OCI-LY3 (cell line): Measurements from ENCODE around the gene REXO4.

Experiments
- H2AFZ ChIP-seq: fragments of 200-600, 300-600 bp; shearing (Covaris generic); 2 replicates; pipeline ENCODE4 v1.6.0; 2014; ENCODE audit warnings: antibody characterized with exemption, low read depth, low read length
- H3K27ac ChIP-seq: fragments of 200-600, 300-600 bp; sonication (generic); 2 replicates; pipeline ENCODE4 v1.5.1; 2014; ENCODE audit warnings: mild to moderate bottlenecking, low read length, moderate library complexity, mixed read lengths
- H3K27me3 ChIP-seq: fragments of 200-600, 300-600 bp; sonication (generic); 2 replicates; pipeline ENCODE4 v1.6.1; 2014; ENCODE audit warnings: low read depth, low read length, mixed read lengths
- H3K36me3 ChIP-seq: fragments of 200-600, 300-600 bp; sonication (generic); replicated peaks from 2 replicates; pipeline ENCODE3; 2014; ENCODE audit warnings: low read depth, low read length, mixed read lengths
- H3K4me1 ChIP-seq: fragments of 300-600, 200-600 bp; sonication (generic); 2 replicates; pipeline ENCODE4 v1.6.1; 2014; ENCODE audit warnings: low read length, mixed read lengths
- H3K4me2 ChIP-seq: fragments of 200-600, 300-600 bp; sonication (generic); 2 replicates; pipeline ENCODE4 v1.6.1; 2014; ENCODE audit warnings: low read length, mixed read lengths
- H3K4me3 ChIP-seq: fragments of 300-600, 200-600 bp; sonication (generic); 2 replicates; pipeline ENCODE4 v1.5.1; 2014; ENCODE audit warnings: antibody characterized with exemption, mild to moderate bottlenecking, low read length, moderate library complexity
- H3K79me2 ChIP-seq: fragments of 300-600, 200-600 bp; shearing (Covaris generic); 2 replicates; pipeline ENCODE4 v1.6.1; 2014; ENCODE audit warnings: mild to moderate bottlenecking, low read length, mixed read lengths
- H3K9ac ChIP-seq: fragments of 300-600, 200-600 bp; shearing (Covaris generic); 2 replicates; pipeline ENCODE4 v1.6.0; 2014; ENCODE audit warnings: mild to moderate bottlenecking, low read length, moderate library complexity
- H3K9me3 ChIP-seq: fragments of 200-600, 300-600 bp; shearing (Covaris generic); 2 replicates; pipeline ENCODE4 v1.6.1; 2014; ENCODE audit warnings: low read length, mixed read lengths; ENCODE audit not compliant: insufficient read depth
- H4K20me1 ChIP-seq: fragments of 200-600, 300-600 bp; sonication (generic); 2 replicates; pipeline ENCODE4 v1.6.1; 2016; ENCODE audit warnings: low read length, mixed read lengths; ENCODE audit not compliant: insufficient read depth
- EZH2phosphoT487 ChIP-seq: fragments of 200-600 bp; shearing (Covaris generic); IDR thresholded peaks from 2 replicates; pipeline ENCODE4 v1.6.1; 2018; ENCODE audit warnings: antibody characterized with exemption, mixed run types, low read depth
- TF ChIP-seq, protein P1 (sequence below): fragments of 200-600, 300-600 bp; sonication (generic); IDR thresholded peaks from 2 replicates; pipeline ENCODE4 v1.5.1; 2014; ENCODE audit warnings: antibody characterized with exemption, low read length, low read depth

REXO4 gene

DNA sequence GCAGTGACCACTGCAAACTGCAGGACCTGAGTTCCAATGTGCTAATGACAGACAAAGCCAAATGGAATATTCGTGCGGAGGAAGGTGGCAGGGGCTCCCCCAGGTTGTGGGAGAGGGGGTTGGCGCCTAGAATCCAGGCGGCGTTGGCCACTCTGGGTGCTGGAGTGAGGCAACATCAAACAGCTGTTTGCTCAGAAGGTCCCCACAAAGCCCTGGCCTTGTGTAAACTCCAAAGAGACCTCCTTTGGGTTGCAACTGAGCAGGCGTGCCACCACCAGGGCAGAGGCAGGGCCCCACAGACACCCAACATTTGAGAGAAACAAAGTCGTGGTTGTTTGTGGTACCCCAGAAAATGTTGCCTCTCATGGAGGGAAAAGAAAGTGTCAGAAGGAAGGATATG lies 27.1 kb downstream of the REXO4 start:
- no peaks in the 10 kb centered on the region for H3K79me2 ChIP-seq
- no peaks in the 10 kb centered on the region for H3K27me3 ChIP-seq
- H3K4me2 ChIP-seq: no peak overlapping the region
- H2AFZ ChIP-seq: no peak overlapping the region
- TF ChIP-seq EZH2phosphoT487: no peak
- TF ChIP-seq, protein P1, sequence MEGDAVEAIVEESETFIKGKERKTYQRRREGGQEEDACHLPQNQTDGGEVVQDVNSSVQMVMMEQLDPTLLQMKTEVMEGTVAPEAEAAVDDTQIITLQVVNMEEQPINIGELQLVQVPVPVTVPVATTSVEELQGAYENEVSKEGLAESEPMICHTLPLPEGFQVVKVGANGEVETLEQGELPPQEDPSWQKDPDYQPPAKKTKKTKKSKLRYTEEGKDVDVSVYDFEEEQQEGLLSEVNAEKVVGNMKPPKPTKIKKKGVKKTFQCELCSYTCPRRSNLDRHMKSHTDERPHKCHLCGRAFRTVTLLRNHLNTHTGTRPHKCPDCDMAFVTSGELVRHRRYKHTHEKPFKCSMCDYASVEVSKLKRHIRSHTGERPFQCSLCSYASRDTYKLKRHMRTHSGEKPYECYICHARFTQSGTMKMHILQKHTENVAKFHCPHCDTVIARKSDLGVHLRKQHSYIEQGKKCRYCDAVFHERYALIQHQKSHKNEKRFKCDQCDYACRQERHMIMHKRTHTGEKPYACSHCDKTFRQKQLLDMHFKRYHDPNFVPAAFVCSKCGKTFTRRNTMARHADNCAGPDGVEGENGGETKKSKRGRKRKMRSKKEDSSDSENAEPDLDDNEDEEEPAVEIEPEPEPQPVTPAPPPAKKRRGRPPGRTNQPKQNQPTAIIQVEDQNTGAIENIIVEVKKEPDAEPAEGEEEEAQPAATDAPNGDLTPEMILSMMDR: no peak
- H3K36me3 ChIP-seq: no peaks in the 10 kb centered on the region
- H4K20me1 ChIP-seq: no peaks in the 10 kb centered on the region
- no peak overlapping the region for H3K27ac ChIP-seq
- no peak overlapping the region for H3K4me3 ChIP-seq
- no peaks in the 10 kb centered on the region for H3K4me1 ChIP-seq
- H3K9ac ChIP-seq: no peak overlapping the region
- no peaks in the 10 kb centered on the region for H3K9me3 ChIP-seq

DNA sequence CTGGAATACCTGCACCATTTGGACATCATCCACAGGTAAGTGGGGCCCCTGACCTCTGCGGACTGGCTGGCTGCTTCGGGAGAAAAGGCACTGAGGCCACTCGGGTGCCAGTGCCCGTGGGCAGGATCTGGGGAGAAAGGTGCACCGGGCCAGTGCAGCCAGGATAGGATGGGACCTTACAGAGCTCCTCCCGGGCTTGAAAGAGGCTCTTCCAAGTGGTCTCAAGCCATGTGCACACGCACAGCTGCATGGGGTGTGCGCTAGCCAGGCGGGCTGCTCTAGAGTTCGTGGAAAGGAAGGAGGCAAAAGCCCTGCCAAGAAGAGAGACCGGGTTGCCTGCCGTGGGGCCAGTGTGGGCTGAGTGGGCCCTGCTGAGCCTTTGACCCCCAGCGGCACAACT lies 28.2 kb downstream of the REXO4 start:
- no peaks in the 10 kb centered on the region for H3K79me2 ChIP-seq
- no peaks in the 10 kb centered on the region for H3K9me3 ChIP-seq
- no peak overlapping the region for H3K9ac ChIP-seq
- H3K4me2 ChIP-seq: no peak overlapping the region
- H4K20me1 ChIP-seq: no peaks in the 10 kb centered on the region
- no peak overlapping the region for H3K27ac ChIP-seq
- H3K4me1 ChIP-seq: no peaks in the 10 kb centered on the region
- H3K36me3 ChIP-seq: no peaks in the 10 kb centered on the region
- no peak overlapping the region for H2AFZ ChIP-seq
- H3K4me3 ChIP-seq: no peak overlapping the region
- H3K27me3 ChIP-seq: no peaks in the 10 kb centered on the region
- TF ChIP-seq, protein P1: no peak
- no peak for TF ChIP-seq EZH2phosphoT487

DNA sequence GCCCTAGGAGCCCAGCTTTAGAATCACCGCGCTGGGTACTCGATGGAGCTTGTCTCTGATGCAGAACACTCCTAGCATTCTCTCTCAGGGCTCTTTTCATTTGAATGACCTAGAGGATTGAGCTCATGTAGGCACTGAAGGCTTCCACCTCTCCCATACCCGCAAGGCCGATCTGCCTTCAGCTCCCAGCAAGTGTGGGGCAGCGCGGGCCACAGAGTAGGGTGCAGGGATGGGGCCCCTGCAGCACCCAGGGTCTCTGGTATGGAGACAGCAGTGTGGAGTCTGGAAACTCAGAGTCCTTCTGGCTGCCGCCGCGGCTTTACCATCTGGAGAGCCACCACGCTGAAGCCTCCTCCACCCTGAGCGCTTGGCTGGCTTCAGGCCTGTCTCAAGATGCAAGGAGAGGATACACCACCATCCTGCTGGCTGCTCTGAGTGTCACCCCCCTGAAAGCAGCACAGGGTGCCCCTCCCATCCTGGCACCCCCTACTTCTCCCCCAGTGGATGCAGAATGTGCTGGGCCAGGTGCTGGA lies 28.7 kb downstream of the REXO4 start:
- Histone ChIP-seq H3K9ac (no peak overlapping the region), H2AFZ (no peak overlapping the region), H3K27me3 (no peaks in the 10 kb centered on the region), H3K4me2 (no peak overlapping the region), H3K79me2 (no peaks in the 10 kb centered on the region), H3K9me3 (no peaks in the 10 kb centered on the region), H3K27ac (no peak overlapping the region), H4K20me1 (no peaks in the 10 kb centered on the region), H3K36me3 (no peaks in the 10 kb centered on the region), H3K4me1 (no peaks in the 10 kb centered on the region), H3K4me3 (no peak overlapping the region)
- TF ChIP-seq, protein P1: no peak
- TF ChIP-seq EZH2phosphoT487: no peak

GRCh38 chr9:133387680-133388079 lies 30.1 kb downstream of the REXO4 start:
- Histone ChIP-seq H3K27ac (no peak overlapping the region), H3K36me3 (no peaks in the 10 kb centered on the region), H3K27me3 (no peaks in the 10 kb centered on the region), H2AFZ (no peak overlapping the region), H3K9me3 (no peaks in the 10 kb centered on the region; the same call in 1 of the 2 replicates), H3K4me3 (no peak overlapping the region), H4K20me1 (no peaks in the 10 kb centered on the region), H3K9ac (no peak overlapping the region), H3K4me2 (no peak overlapping the region), H3K79me2 (no peaks in the 10 kb centered on the region), H3K4me1 (no peaks in the 10 kb centered on the region)
- no peak for TF ChIP-seq EZH2phosphoT487
- TF ChIP-seq, protein P1: no peak
